IMR-90 (cell line): ENCODE data around the gene SPINK14. TPM values are rescaled to one million over a fixed set of nuclear protein-coding genes. Genes with fewer than 3 reads are reported as not detected.

ENCODE experiments used
- microRNA-seq, 2 experiments: library from miRNA; stranded (forward) in 1 of 2; unstranded in 1 of 2; fragments of 10-50 nt in 1 of 2; fragments of <30 nt in 1 of 2; gene quantifications in 1 of 2; microRNA quantifications in 1 of 2; one replicate each; pipeline versions ENCODE3 to v1.1.0; 2013 to 2020; ENCODE audit not compliant: insufficient read depth in 1 of 2, insufficient read length in 1 of 2, unreplicated experiment in 1 of 2
- polyA plus RNA-seq, 3 experiments: library from polyadenylated mRNA; depleted of rRNA; stranded (reverse); fragments of >200 nt; gene quantifications; 2 replicates each; pipeline ENCODE4 v1.2.3, GENCODE V29; 2012; ENCODE audit warnings: low replicate concordance in 1 of 3
- small RNA-seq, 5 experiments: library from RNA; depleted of rRNA; stranded (forward); fragments of <200 nt; gene quantifications; one replicate each; pipeline ENCODE3, GENCODE V24; 2012
- total RNA-seq: library from RNA; depleted of rRNA; stranded (reverse); fragments of >200 nt; gene quantifications from 2 replicates; pipeline ENCODE4 v1.2.3, GENCODE V29; 2012; rRNA removed

The SPINK14 gene
- total and polyA plus RNA-seq, 2 of the 4 experiments (the other 2 are of a cell fraction): not detected

Small RNA genes within 50 kb of the gene (microRNA-seq; reads per million reads assigned to microRNA genes)
- gene HMGN1P16 (ENCODE audit: insufficient read depth, insufficient read length): not detected

Small RNA genes within 50 kb of the gene (small RNA-seq; reads per million reads assigned to genes)
- 0 reads per million in 5 experiments for gene HMGN1P16

Other genes with a start within 250 kb of the SPINK14 start
- not detected in 2 replicates for gene SPINK5, start 104.6 kb upstream of the SPINK14 start, total RNA-seq
- gene SPINK5, start 104.6 kb upstream of the SPINK14 start, polyA plus RNA-seq (2012; rRNA removed): not detected in 2 replicates
- not detected in 2 replicates for gene SPINK6, start 34.5 kb downstream of the SPINK14 start, total RNA-seq
- gene SPINK6, start 34.5 kb downstream of the SPINK14 start, polyA plus RNA-seq (2012; rRNA removed): not detected in 2 replicates
- not detected in 2 replicates for gene MARCOL, start 70.0 kb downstream of the SPINK14 start, total RNA-seq
- not detected in 2 replicates for gene MARCOL, start 70.0 kb downstream of the SPINK14 start, polyA plus RNA-seq (2012; rRNA removed)
- not detected in 2 replicates for gene SPINK13, start 100.2 kb downstream of the SPINK14 start, total RNA-seq
- gene SPINK13, start 100.2 kb downstream of the SPINK14 start, polyA plus RNA-seq (2012; rRNA removed): not detected in 2 replicates
- not detected in 2 replicates for gene SPINK7, start 143.9 kb downstream of the SPINK14 start, total RNA-seq
- gene SPINK7, start 143.9 kb downstream of the SPINK14 start, polyA plus RNA-seq (2012; rRNA removed): not detected in 2 replicates
- not detected in 2 replicates for gene SPINK9, start 167.0 kb downstream of the SPINK14 start, total RNA-seq
- gene SPINK9, start 167.0 kb downstream of the SPINK14 start, polyA plus RNA-seq (2012; rRNA removed): not detected in 2 replicates
- 70.1 and 86.7 TPM in 2 replicates for gene FBXO38, start 215.4 kb downstream of the SPINK14 start, total RNA-seq
- 10.2 and 14.9 TPM in 2 replicates for gene FBXO38, start 215.4 kb downstream of the SPINK14 start, polyA plus RNA-seq (2012; rRNA removed)